Measurements from ENCODE around the gene LBP. TPM values are rescaled to one million over a fixed set of nuclear protein-coding genes. Genes with fewer than 3 reads are reported as not detected.
"Not testable (repeated sequence)": the region's sequence is repeated elsewhere in the genome, so short reads cannot be mapped to it uniquely, and the experiment has no call there.

LBP gene
- total and polyA plus RNA-seq, 5 donors = 0.42 to 6.3 (median 1.9) TPM

DNA sequence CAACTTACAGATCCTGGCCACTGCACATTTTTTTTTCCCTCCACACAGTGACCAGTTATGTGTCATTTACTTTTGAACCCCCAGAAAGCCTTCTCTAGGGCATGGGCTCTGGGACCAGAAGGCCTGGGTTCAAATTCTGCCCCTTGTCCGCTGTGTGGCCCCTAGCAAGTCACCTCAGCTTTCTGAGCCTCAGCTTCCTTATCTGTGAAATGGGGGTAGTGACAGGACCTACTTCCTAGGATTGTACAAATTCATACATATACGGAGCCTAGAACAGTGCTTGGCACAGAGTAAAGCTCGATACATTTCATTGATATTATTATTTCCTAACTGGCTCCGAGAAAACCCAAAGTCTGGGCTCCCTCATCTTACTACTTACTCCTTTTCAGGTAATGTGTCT is 40.7 kb upstream of the LBP start:
- no peak overlapping the region for H3K27ac ChIP-seq (ENCODE audit: low read length)
- H3K9me3 ChIP-seq (ENCODE audit: control insufficient read depth, low read length) = no peaks in the 10 kb centered on the region
- 89% methylated on average over 4 of the region's 4 CpGs for WGBS
- intact Hi-C loops (cut with DNase I) = no loop called here
- DNase-seq = no peak
- no peak for ATAC-seq
- H3K27me3 ChIP-seq (ENCODE audit: control insufficient read depth, insufficient read depth) = no peaks in the 10 kb centered on the region
- no peak overlapping the region for H3K4me3 ChIP-seq (ENCODE audit: low read length)
- H3K4me1 ChIP-seq (ENCODE audit: control insufficient read depth, insufficient read depth, low read length) = no peaks in the 10 kb centered on the region

DNA sequence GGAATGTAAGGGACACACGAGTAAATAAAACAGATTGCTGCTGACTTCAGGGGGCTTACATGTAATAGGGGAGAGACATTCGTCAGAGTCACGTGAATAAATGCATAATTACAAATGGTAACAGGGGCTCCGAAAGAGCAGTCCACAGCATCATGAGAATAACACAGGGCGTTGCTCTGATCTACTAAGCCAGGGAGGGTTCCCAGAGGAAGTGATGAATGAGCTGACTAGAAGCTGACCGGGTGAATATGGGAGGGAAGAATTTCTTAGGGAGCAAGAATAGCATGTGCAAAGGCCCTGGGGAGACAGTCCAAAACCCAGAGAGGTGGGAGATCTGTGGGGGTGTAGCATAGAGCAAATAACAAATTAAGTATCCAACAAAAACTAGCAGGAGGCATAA is 39.9 kb upstream of the LBP start:
- intact Hi-C loops (cut with DNase I) = no loop called here
- Histone ChIP-seq H3K4me3 (ENCODE audit: low read length) (no peak overlapping the region), H3K4me1 (ENCODE audit: control insufficient read depth, insufficient read depth, low read length) (no peaks in the 10 kb centered on the region), H3K27ac (ENCODE audit: low read length) (no peak overlapping the region), H3K27me3 (ENCODE audit: control insufficient read depth, insufficient read depth) (no peaks in the 10 kb centered on the region), H3K9me3 (ENCODE audit: control insufficient read depth, low read length) (no peaks in the 10 kb centered on the region)
- DNase-seq (no peak), ATAC-seq (no peak)
- 87% methylated on average over 6 of the region's 6 CpGs for WGBS

GRCh38 chr20:38307371-38308046 is 38.8 kb upstream of the LBP start:
- ATAC-seq (no peak), DNase-seq (no peak)
- intact Hi-C loops (cut with DNase I) = no loop called here
- no peak overlapping the region for H3K4me3 ChIP-seq (ENCODE audit: low read length)
- no peaks in the 10 kb centered on the region for H3K9me3 ChIP-seq (ENCODE audit: control insufficient read depth, low read length)
- no peak overlapping the region for H3K27ac ChIP-seq (ENCODE audit: low read length)
- WGBS = 82% methylated on average over 8 of the region's 8 CpGs
- H3K27me3 ChIP-seq (ENCODE audit: control insufficient read depth, insufficient read depth) = no peaks in the 10 kb centered on the region
- H3K4me1 ChIP-seq (ENCODE audit: control insufficient read depth, insufficient read depth, low read length) = no peaks in the 10 kb centered on the region

GRCh38 chr20:38308047-38308438 is 38.2 kb upstream of the LBP start:
- ATAC-seq = no peak
- WGBS = 44% methylated on average over 4 of the region's 4 CpGs
- H3K9me3 ChIP-seq (ENCODE audit: control insufficient read depth, low read length) = no peaks in the 10 kb centered on the region
- no peaks in the 10 kb centered on the region for H3K4me1 ChIP-seq (ENCODE audit: control insufficient read depth, insufficient read depth, low read length)
- H3K27me3 ChIP-seq (ENCODE audit: control insufficient read depth, insufficient read depth) = no peaks in the 10 kb centered on the region
- no peak for DNase-seq
- H3K27ac ChIP-seq (ENCODE audit: low read length) = no peak overlapping the region
- no peak overlapping the region for H3K4me3 ChIP-seq (ENCODE audit: low read length)
- intact Hi-C loops (cut with DNase I) = no loop called here

DNA sequence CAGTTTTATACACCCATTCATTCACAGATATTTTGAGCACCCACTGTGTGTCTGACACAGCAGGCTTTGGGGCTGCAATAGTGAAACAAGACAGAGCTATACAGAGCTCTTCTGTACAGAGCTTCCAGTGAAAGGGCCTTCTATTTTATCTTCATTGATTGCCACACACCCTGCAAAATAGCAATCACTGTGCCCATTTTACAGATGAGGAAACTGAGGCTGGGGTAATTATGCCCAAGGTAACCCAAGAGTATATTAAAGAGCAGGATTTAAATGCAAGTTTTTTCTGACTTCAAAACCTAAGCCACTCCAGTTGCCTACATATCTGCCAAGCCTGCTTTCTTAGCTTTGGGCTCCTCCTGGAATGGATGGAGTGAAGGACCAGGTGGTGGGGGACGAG is 37.8 kb upstream of the LBP start:
- ATAC-seq (no peak), DNase-seq (no peak)
- H3K9me3 ChIP-seq (ENCODE audit: control insufficient read depth, low read length) = no peaks in the 10 kb centered on the region
- H3K4me1 ChIP-seq (ENCODE audit: control insufficient read depth, insufficient read depth, low read length) = no peaks in the 10 kb centered on the region
- no peaks in the 10 kb centered on the region for H3K27me3 ChIP-seq (ENCODE audit: control insufficient read depth, insufficient read depth)
- H3K27ac ChIP-seq (ENCODE audit: low read length) = no peak overlapping the region
- 46% methylated on average over 1 of the region's 1 CpG for WGBS
- intact Hi-C loops (cut with DNase I) = no loop called here
- no peak overlapping the region for H3K4me3 ChIP-seq (ENCODE audit: low read length)

DNA sequence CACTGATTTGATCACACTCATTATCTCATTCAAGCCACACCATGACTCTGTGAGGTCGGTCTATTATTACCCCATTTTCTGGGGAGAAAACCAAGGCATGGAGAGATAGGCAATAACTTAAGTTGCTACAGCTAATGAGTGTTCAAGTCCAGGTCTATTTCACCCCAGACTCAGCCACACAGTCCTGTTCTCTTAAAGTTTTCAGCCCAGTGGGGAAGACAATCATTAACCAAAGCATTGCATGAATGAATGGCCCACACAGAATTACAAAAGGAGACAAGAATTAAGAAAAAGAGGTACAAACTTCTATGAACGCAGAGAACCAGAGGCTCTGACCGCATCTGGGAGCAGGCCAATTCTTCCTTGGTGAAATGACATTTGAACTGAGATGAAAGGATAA is 35.2 kb upstream of the LBP start:
- H3K4me1 ChIP-seq (ENCODE audit: control insufficient read depth, insufficient read depth, low read length) = no peaks in the 10 kb centered on the region
- DNase-seq (no peak), ATAC-seq (no peak)
- no peak overlapping the region for H3K4me3 ChIP-seq (ENCODE audit: low read length)
- no peaks in the 10 kb centered on the region for H3K9me3 ChIP-seq (ENCODE audit: control insufficient read depth, low read length)
- intact Hi-C loops (cut with DNase I) = no loop called here
- H3K27ac ChIP-seq (ENCODE audit: low read length) = no peak overlapping the region
- H3K27me3 ChIP-seq (ENCODE audit: control insufficient read depth, insufficient read depth) = no peaks in the 10 kb centered on the region
- WGBS = 89% methylated on average over 3 of the region's 3 CpGs

DNA sequence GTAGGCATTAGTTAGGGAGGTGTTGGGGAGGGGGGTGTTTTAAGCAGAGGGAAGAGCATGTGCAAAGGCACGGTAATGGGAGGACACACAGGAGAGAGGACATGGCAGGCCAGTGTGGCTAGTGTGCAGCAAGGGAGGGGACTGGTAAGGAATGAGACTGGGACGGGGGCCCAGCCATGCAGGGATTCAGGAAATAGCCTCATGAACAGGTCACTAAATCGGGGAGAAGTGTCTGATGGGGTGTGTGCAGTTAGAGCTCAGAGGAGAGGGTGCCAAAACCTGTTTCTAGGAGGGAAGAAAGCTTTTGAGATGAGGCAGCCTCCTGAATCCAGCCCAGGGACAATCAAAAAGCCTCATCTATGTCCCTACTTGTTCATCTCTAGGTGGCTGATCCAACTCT is 34.8 kb upstream of the LBP start:
- intact Hi-C loops (cut with DNase I) = no loop called here
- H3K9me3 ChIP-seq (ENCODE audit: control insufficient read depth, low read length) = no peaks in the 10 kb centered on the region
- H3K4me1 ChIP-seq (ENCODE audit: control insufficient read depth, insufficient read depth, low read length) = no peaks in the 10 kb centered on the region
- H3K27ac ChIP-seq (ENCODE audit: low read length) = no peak overlapping the region
- no peak overlapping the region for H3K4me3 ChIP-seq (ENCODE audit: low read length)
- 59% methylated on average over 3 of the region's 3 CpGs for WGBS
- H3K27me3 ChIP-seq (ENCODE audit: control insufficient read depth, insufficient read depth) = no peaks in the 10 kb centered on the region
- DNase-seq = no peak
- peak; percentile 29 to 78 for ATAC-seq

GRCh38 chr20:38313676-38314075 is 32.6 kb upstream of the LBP start:
- 93% methylated on average over 2 of the region's 2 CpGs for WGBS
- Histone ChIP-seq H3K9me3 (ENCODE audit: control insufficient read depth, low read length) (no peaks in the 10 kb centered on the region), H3K4me1 (ENCODE audit: control insufficient read depth, insufficient read depth, low read length) (no peaks in the 10 kb centered on the region), H3K4me3 (ENCODE audit: low read length) (no peak overlapping the region), H3K27me3 (ENCODE audit: control insufficient read depth, insufficient read depth) (no peaks in the 10 kb centered on the region), H3K27ac (ENCODE audit: low read length) (no peak overlapping the region)
- no peak for DNase-seq
- intact Hi-C loops (cut with DNase I) = no loop called here
- ATAC-seq = no peak

DNA sequence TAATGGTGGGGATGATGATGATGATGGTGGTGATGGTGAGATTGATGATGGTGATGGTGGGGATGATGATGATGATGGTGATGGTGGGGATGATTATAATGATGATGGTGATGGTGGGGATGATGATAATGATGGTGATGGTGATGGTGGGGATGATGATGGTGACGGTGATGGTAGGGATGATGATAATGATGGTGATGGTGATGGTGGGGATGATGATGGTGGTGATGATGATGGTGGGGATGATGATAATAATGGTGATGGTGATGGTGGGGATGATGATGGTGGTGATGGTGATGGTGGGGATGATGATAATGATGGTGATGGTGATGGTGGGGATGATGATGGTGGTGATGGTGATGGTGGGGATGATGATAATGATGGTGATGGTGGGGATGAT is 31.9 kb upstream of the LBP start:
- H3K4me1 ChIP-seq (ENCODE audit: control insufficient read depth, insufficient read depth, low read length); intact Hi-C loops (cut with DNase I); DNase-seq; H3K27me3 ChIP-seq (ENCODE audit: control insufficient read depth, insufficient read depth); H3K27ac ChIP-seq (ENCODE audit: low read length); H3K4me3 ChIP-seq (ENCODE audit: low read length); ATAC-seq; H3K9me3 ChIP-seq (ENCODE audit: control insufficient read depth, low read length): not testable (repeated sequence)
- 95% methylated on average over 1 of the region's 1 CpG for WGBS

GRCh38 chr20:38315290-38315966 is 30.9 kb upstream of the LBP start:
- 72% methylated on average over 5 of the region's 5 CpGs for WGBS
- peak in 1 of 3 donors; percentile 67 for DNase-seq
- intact Hi-C loops (cut with DNase I) = loop anchor here in 1 of 4 donors (5.0 kb wide), 1 partner anchor 88 kb away; no protein-coding TSS in a partner anchor
- H3K4me3 ChIP-seq (ENCODE audit: low read length) = no peak overlapping the region
- no peaks in the 10 kb centered on the region for H3K9me3 ChIP-seq (ENCODE audit: control insufficient read depth, low read length)
- H3K4me1 ChIP-seq (ENCODE audit: control insufficient read depth, insufficient read depth, low read length) = no peaks in the 10 kb centered on the region
- H3K27ac ChIP-seq (ENCODE audit: low read length) = no peak overlapping the region
- no peaks in the 10 kb centered on the region for H3K27me3 ChIP-seq (ENCODE audit: control insufficient read depth, insufficient read depth)
- peak; percentile 45 to 56 for ATAC-seq

GRCh38 chr20:38316341-38316740 is 29.9 kb upstream of the LBP start:
- intact Hi-C loops (cut with DNase I) = loop anchor here in 1 of 4 donors (5.0 kb wide), 1 partner anchor 89 kb away; no protein-coding TSS in a partner anchor
- Histone ChIP-seq H3K27ac (ENCODE audit: low read length) (no peak overlapping the region), H3K27me3 (ENCODE audit: control insufficient read depth, insufficient read depth) (no peaks in the 10 kb centered on the region), H3K9me3 (ENCODE audit: control insufficient read depth, low read length) (no peaks in the 10 kb centered on the region), H3K4me1 (ENCODE audit: control insufficient read depth, insufficient read depth, low read length) (no peaks in the 10 kb centered on the region), H3K4me3 (ENCODE audit: low read length) (no peak overlapping the region)
- WGBS = 89% methylated on average over 4 of the region's 4 CpGs
- ATAC-seq (no peak), DNase-seq (no peak)

All from right cardiac atrium (tissue), 5 donors.